CD14-positive monocyte (primary cell): ENCODE measurements around the gene SYNE2. TPM values are rescaled to one million over a fixed set of nuclear protein-coding genes. Genes with fewer than 3 reads are reported as not detected.

Experiments
- DNase-seq, 3 donors: peaks; one replicate each; pipeline ENCODE4 v3.0.0-alpha.2; 2011 to 2022
- H2AFZ ChIP-seq: 2 replicates; pipeline ENCODE4 v1.6.0; 2012; ENCODE audit warnings: mild to moderate bottlenecking, low read depth, low read length, inconsistent platforms; ENCODE audit not compliant: insufficient read depth, poor library complexity, severe bottlenecking
- H3K27ac ChIP-seq, 2 donors: 1 replicate in 1 of 2; 2 replicates in 1 of 2; pipeline ENCODE4 v1.5.1; 2012 to 2013; ENCODE audit warnings: low read length in 2 of 2, control low read depth in 1 of 2, inconsistent platforms in 1 of 2, low read depth in 1 of 2, mild to moderate bottlenecking in 1 of 2
- H3K27me3 ChIP-seq, 2 donors: one replicate each; pipeline versions ENCODE4 v1.6.0 to v1.6.1; 2011 to 2013; ENCODE audit warnings: low read length in 2 of 2; ENCODE audit not compliant: control insufficient read depth in 2 of 2, insufficient read depth in 2 of 2
- H3K36me3 ChIP-seq, 2 donors: replicated peaks in 1 of 2; 1 replicate in 1 of 2; 2 replicates in 1 of 2; pipeline versions ENCODE4 v1.5.1 to v1.6.1; 2012 to 2013; ENCODE audit warnings: low read length in 2 of 2, control low read depth in 1 of 2, inconsistent platforms in 1 of 2, mild to moderate bottlenecking in 1 of 2; ENCODE audit not compliant: insufficient read depth in 2 of 2, control insufficient read depth in 1 of 2
- H3K4me1 ChIP-seq, 2 donors: 1 replicate in 1 of 2; 2 replicates in 1 of 2; pipeline versions ENCODE4 v1.5.1 to v1.6.1; 2012 to 2013; ENCODE audit warnings: low read length in 2 of 2, control low read depth in 1 of 2, inconsistent platforms in 1 of 2, mild to moderate bottlenecking in 1 of 2, moderate library complexity in 1 of 2; ENCODE audit not compliant: insufficient read depth in 2 of 2, control insufficient read depth in 1 of 2
- H3K4me2 ChIP-seq: replicated peaks from 2 replicates; pipeline ENCODE3; 2012; ENCODE audit warnings: low read length, moderate library complexity, mild to moderate bottlenecking; ENCODE audit not compliant: poor library complexity, severe bottlenecking; ENCODE audit errors: extremely low read depth
- H3K4me3 ChIP-seq, 3 experiments: fragments of 200-600 bp in 1 of 3; sonication (generic) in 1 of 3; replicated peaks in 1 of 3; 1 replicate in 2 of 3; 2 replicates in 1 of 3; pipeline ENCODE4 v1.5.1; 2011 to 2013; ENCODE audit warnings: low read length in 3 of 3, mild to moderate bottlenecking in 3 of 3, control low read depth in 2 of 3, low read depth in 2 of 3, inconsistent platforms in 1 of 3, moderate library complexity in 1 of 3
- H3K79me2 ChIP-seq: 2 replicates; pipeline ENCODE4 v1.6.0; 2012; ENCODE audit warnings: mild to moderate bottlenecking, control low read depth, inconsistent platforms, low read length, moderate library complexity; ENCODE audit not compliant: insufficient read depth
- H3K9ac ChIP-seq: 2 replicates; pipeline ENCODE4 v1.6.0; 2017; ENCODE audit warnings: low read length, mild to moderate bottlenecking; ENCODE audit not compliant: insufficient read depth, poor library complexity, severe bottlenecking
- H3K9me3 ChIP-seq, 2 donors: replicated peaks in 1 of 2; 1 replicate in 1 of 2; 2 replicates in 1 of 2; pipeline versions ENCODE4 v1.5.1 to v1.6.1; 2012 to 2013; ENCODE audit warnings: low read length in 2 of 2, control low read depth in 1 of 2; ENCODE audit not compliant: control insufficient read depth in 1 of 2, insufficient read depth in 1 of 2
- H4K20me1 ChIP-seq: 2 replicates; pipeline ENCODE4 v1.6.0; 2012; ENCODE audit warnings: mild to moderate bottlenecking, low read length, control low read depth, moderate library complexity; ENCODE audit not compliant: insufficient read depth
- H3K27ac Mint-ChIP-seq, 7 donors: one replicate each; pipeline ENCODE4 v1.8.0; 2020; ENCODE audit warnings: mild to moderate bottlenecking in 7 of 7, mixed read lengths in 7 of 7, moderate library complexity in 6 of 7, inconsistent platforms in 2 of 7
- H3K27me3 Mint-ChIP-seq, 3 donors: one replicate each; pipeline ENCODE4 v1.8.0; 2021 to 2022; ENCODE audit warnings: low read depth in 3 of 3, mild to moderate bottlenecking in 3 of 3, mixed read lengths in 3 of 3, moderate library complexity in 3 of 3, inconsistent platforms in 1 of 3
- H3K36me3 Mint-ChIP-seq, 2 donors: one replicate each; pipeline ENCODE4 v1.8.0; 2020; ENCODE audit warnings: mixed read lengths in 2 of 2, inconsistent platforms in 1 of 2, mild to moderate bottlenecking in 1 of 2
- H3K4me1 Mint-ChIP-seq: one replicate; pipeline ENCODE4 v1.8.0; 2020; ENCODE audit warnings: mild to moderate bottlenecking, mixed read lengths
- H3K4me3 Mint-ChIP-seq, 2 donors: one replicate each; pipeline ENCODE4 v1.8.0; 2020; ENCODE audit warnings: mild to moderate bottlenecking in 2 of 2, mixed read lengths in 2 of 2, moderate library complexity in 1 of 2
- H3K9me3 Mint-ChIP-seq, 7 donors: one replicate each; pipeline ENCODE4 v1.8.0; 2020 to 2022; ENCODE audit warnings: mixed read lengths in 7 of 7, mild to moderate bottlenecking in 6 of 7, moderate library complexity in 6 of 7, inconsistent platforms in 2 of 7
- CTCF ChIP-seq: fragments of 200-600 bp; IDR thresholded peaks from one replicate; pipeline ENCODE4 v1.8.0; 2022; ENCODE audit warnings: antibody characterized with exemption, mild to moderate bottlenecking
- WGBS: methylation state at CpG from one replicate; pipeline ENCODE4 v1.1.5; 2013; ENCODE audit warnings: missing lambda C conversion rate; ENCODE audit not compliant: insufficient coverage; 5-methylcytosine and 5-hydroxymethylcytosine counted together
- intact Hi-C, 2 donors: fragments of 100-400 bp; cut with micrococcal nuclease; formaldehyde crosslinking; loops; one replicate each; pipeline versions ENCODE4 v1.15.0 to v1.15.1; 2023
- polyA plus RNA-seq, 3 donors: library from polyadenylated mRNA; depleted of rRNA in 1 of 3; unstranded in 2 of 3; stranded (reverse) in 1 of 3; fragments of 300-500 nt in 2 of 3; fragments of >200 nt in 1 of 3; fragmentation: Illumina TruSeq in 2 of 3; gene quantifications; 1 replicate in 2 of 3; 2 replicates in 1 of 3; pipeline ENCODE4 v1.2.3, GENCODE V29; 2012 to 2021

SYNE2 gene
- polyA plus RNA-seq, 3 donors = 0.06 to 0.46 (median 0.44) TPM

- H3K27me3 Mint-ChIP-seq = peaks cover 0 to 4% (median 2%) of the 10 kb centered on the region in 3 donors
- intact Hi-C loops = no loop called here
- DNase-seq = no peak
- H3K27ac Mint-ChIP-seq = no peak overlapping the region
- H3K4me2 ChIP-seq = no peak overlapping the region
- H3K4me1 Mint-ChIP-seq = no peaks in the 10 kb centered on the region
- no peak overlapping the region for H3K9ac ChIP-seq
- no peaks in the 10 kb centered on the region for H3K4me1 ChIP-seq
- H3K79me2 ChIP-seq = no peaks in the 10 kb centered on the region
- no peaks in the 10 kb centered on the region for H3K36me3 ChIP-seq
- no peak overlapping the region for H3K4me3 Mint-ChIP-seq
- H4K20me1 ChIP-seq = no peaks in the 10 kb centered on the region
- H3K36me3 Mint-ChIP-seq = no peaks in the 10 kb centered on the region
- no peak overlapping the region for H3K4me3 ChIP-seq
- no peaks in the 10 kb centered on the region for H3K27me3 ChIP-seq
- no peak overlapping the region for H2AFZ ChIP-seq
- H3K9me3 Mint-ChIP-seq = no peaks in the 10 kb centered on the region
- H3K27ac ChIP-seq = no peak overlapping the region
- no peaks in the 10 kb centered on the region for H3K9me3 ChIP-seq
- 72% methylated on average over 5 of the region's 9 CpGs for WGBS
- TF ChIP-seq CTCF = no peak
These were observed 379.5 kb downstream of the SYNE2 start for GRCh38 chr14:64232095-64232838.

DNA sequence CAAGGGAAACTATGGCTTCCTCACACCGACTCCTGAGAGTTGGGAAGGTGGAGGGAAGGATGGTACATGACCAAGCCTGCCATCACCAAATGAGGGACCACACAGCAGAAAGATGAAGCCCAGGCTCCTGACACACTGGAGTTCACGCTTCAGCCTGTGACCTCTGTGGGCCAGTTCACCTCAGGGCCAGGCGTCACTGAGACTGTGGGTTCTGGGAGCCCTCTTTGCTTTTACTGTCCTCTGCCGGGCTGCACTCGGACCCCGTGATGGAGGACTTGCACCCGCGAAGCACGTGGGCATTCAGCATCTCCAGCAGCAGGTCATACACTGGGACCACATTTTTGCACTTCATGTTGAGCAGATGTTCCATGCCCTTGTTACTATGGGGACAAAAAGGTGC lies 380.1 kb downstream of the SYNE2 start:
- WGBS = 95% methylated on average over 8 of the region's 9 CpGs
- H2AFZ ChIP-seq = no peak overlapping the region
- no peak overlapping the region for H3K27ac ChIP-seq
- no peaks in the 10 kb centered on the region for H3K36me3 ChIP-seq
- no peaks in the 10 kb centered on the region for H3K4me1 ChIP-seq
- H3K79me2 ChIP-seq = no peaks in the 10 kb centered on the region
- no peak for TF ChIP-seq CTCF
- H3K9ac ChIP-seq = no peak overlapping the region
- no peaks in the 10 kb centered on the region for H3K27me3 ChIP-seq
- Mint-ChIP-seq H3K4me3 (no peak overlapping the region), H3K36me3 (no peaks in the 10 kb centered on the region), H3K4me1 (no peaks in the 10 kb centered on the region), H3K27ac (no peak overlapping the region), H3K27me3 (peaks cover 0 to 4% (median 2%) of the 10 kb centered on the region in 3 donors), H3K9me3 (no peaks in the 10 kb centered on the region)
- H3K4me3 ChIP-seq = no peak overlapping the region
- H3K4me2 ChIP-seq = no peak overlapping the region
- H3K9me3 ChIP-seq = no peaks in the 10 kb centered on the region
- intact Hi-C loops = no loop called here
- no peak for DNase-seq
- H4K20me1 ChIP-seq = no peaks in the 10 kb centered on the region
